ENCODE results near the gene ZC3H11A. TPM values are rescaled to one million over a fixed set of nuclear protein-coding genes. Genes with fewer than 3 reads are reported as not detected.

The ZC3H11A gene
- polyA plus RNA-seq, 1 donor (not counting 4 experiments of a cell fraction or from before 2014, with no cell fraction given): 83.4 TPM

GRCh38 chr1:203843435-203843834, 48.0 kb downstream of the ZC3H11A start:
- FAIRE-seq: no peak
- no peaks in the 10 kb centered on the region for H3K9me3 ChIP-seq (ENCODE audit: control insufficient read depth, low read depth, low read length)
- no peaks in the 10 kb centered on the region for H3K27me3 ChIP-seq (ENCODE audit: control insufficient read depth, extremely low read depth, insufficient read depth, low read length)
- no peak for DNase-seq (ENCODE audit: low read depth, low spot score)
- no peaks in the 10 kb centered on the region for H3K79me2 ChIP-seq (ENCODE audit: control insufficient read depth, insufficient read depth, low read length)
- dilution Hi-C loops (cut with MboI; ENCODE audit: extremely low pct_ligation_motif_present, low sequenced_read_pairs): no loop called here
- H3K9ac ChIP-seq (ENCODE audit: control insufficient read depth, extremely low read depth, insufficient read depth, low read length): no peak overlapping the region
- peaks cover 14 to 24% of the 10 kb centered on the region in 2 experiments for H3K36me3 ChIP-seq (ENCODE audit: control insufficient read depth in 2 of 2, extremely low read depth in 1 of 2, insufficient read depth in 2 of 2, low read length in 2 of 2)
- no peaks in the 10 kb centered on the region for H4K20me1 ChIP-seq (ENCODE audit: control insufficient read depth, extremely low read depth, insufficient read depth, low read length)
- H3K4me2 ChIP-seq (ENCODE audit: control insufficient read depth, extremely low read depth, insufficient read depth, low read depth, low read length): no peak overlapping the region
- no peaks in the 10 kb centered on the region for H3K4me1 ChIP-seq (ENCODE audit: control insufficient read depth, extremely low read depth, insufficient read depth, low read length)
- TF ChIP-seq CTCF (optimal IDR thresholded peaks at IDR 0.05 in 1 of 3, IDR thresholded peaks at IDR 0.05 in 1 of 3, conservative IDR thresholded peaks at IDR 0.05 in 1 of 3; ENCODE audit: extremely low read depth in 1 of 3, insufficient read depth in 2 of 3, low read length in 3 of 3) (no peak), EZH2 (IDR thresholded peaks at IDR 0.05; ENCODE audit: low read length) (no peak)
- no peak overlapping the region for H3K27ac ChIP-seq (ENCODE audit: control insufficient read depth, insufficient read depth, low read length)
- H2AFZ ChIP-seq (ENCODE audit: control insufficient read depth, low read length): no peak overlapping the region
- H3K4me3 ChIP-seq (ENCODE audit: control insufficient read depth in 2 of 3, extremely low read depth in 1 of 3, insufficient read depth in 2 of 3, low read depth in 1 of 3, low read length in 3 of 3): no peak overlapping the region
- no peaks in the 10 kb centered on the region for H3K9me1 ChIP-seq (ENCODE audit: control insufficient read depth, extremely low read depth, insufficient read depth, low read length)

Small RNA genes lying within 50 kb of the gene (small RNA-seq; reads per million reads assigned to genes)
- gene ZC3H11A (ENCODE audit: insufficient read length in 3 of 3, low read depth in 3 of 3, low replicate concordance in 1 of 3): 0.27 to 2.5 (median 1.3) reads per million in 3 experiments

Other genes starting within 250 kb of the ZC3H11A start
- gene ATP2B4, start 168.8 kb upstream of the ZC3H11A start, polyA plus RNA-seq: 76.9 to 112 TPM (median 84.8 TPM) in 3 replicates
- gene LAX1, start 30.4 kb upstream of the ZC3H11A start, polyA plus RNA-seq: 0.05 to 0.09 TPM (median 0.07 TPM) in 3 replicates
- 8.9 to 11.6 TPM (median 9.6 TPM) in 3 replicates for gene ZBED6, start within 50 bp of the ZC3H11A start, polyA plus RNA-seq
- gene SNRPE, start 66.0 kb downstream of the ZC3H11A start, polyA plus RNA-seq: 108 to 303 TPM (median 235 TPM) in 3 replicates

All from keratinocyte (primary cell).